GM12875 (cell line): ENCODE measurements around the gene OXCT2.
A peak's percentile ranks its signal among the peaks of the same experiment; 100 is the strongest.

Source experiments
- H3K4me3 ChIP-seq: one replicate; pipeline ENCODE4 v1.5.1; 2011; ENCODE audit warnings: low read depth, low read length, control low read depth
- TF ChIP-seq, protein P1 (sequence below): IDR thresholded peaks from 2 replicates; pipeline ENCODE4 v1.5.1; 2011; ENCODE audit warnings: low read depth, mild to moderate bottlenecking, control low read depth, inconsistent platforms, low read length, moderate library complexity, borderline replicate concordance; ENCODE audit not compliant: insufficient read depth

The OXCT2 gene

DNA sequence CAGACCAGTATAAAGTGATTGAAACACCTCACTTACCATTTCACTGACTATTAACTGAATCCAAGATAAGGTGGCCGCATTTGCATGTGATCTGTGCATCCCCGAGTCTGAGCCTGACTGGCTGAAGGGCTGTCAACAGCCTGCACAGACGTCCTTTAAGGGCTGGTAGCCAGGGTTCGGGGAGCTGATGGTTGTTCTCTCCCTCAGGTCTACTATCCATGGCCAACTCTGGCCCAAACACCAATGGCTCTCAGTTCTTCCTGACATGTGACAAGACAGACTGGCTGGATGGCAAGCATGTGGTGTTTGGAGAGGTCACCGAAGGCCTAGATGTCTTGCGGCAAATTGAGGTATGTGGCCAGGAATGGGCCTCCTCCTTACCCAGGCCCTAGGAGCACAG, 18.4 kb downstream of the OXCT2 start:
- no peak overlapping the region for H3K4me3 ChIP-seq
- TF ChIP-seq, protein P1, sequence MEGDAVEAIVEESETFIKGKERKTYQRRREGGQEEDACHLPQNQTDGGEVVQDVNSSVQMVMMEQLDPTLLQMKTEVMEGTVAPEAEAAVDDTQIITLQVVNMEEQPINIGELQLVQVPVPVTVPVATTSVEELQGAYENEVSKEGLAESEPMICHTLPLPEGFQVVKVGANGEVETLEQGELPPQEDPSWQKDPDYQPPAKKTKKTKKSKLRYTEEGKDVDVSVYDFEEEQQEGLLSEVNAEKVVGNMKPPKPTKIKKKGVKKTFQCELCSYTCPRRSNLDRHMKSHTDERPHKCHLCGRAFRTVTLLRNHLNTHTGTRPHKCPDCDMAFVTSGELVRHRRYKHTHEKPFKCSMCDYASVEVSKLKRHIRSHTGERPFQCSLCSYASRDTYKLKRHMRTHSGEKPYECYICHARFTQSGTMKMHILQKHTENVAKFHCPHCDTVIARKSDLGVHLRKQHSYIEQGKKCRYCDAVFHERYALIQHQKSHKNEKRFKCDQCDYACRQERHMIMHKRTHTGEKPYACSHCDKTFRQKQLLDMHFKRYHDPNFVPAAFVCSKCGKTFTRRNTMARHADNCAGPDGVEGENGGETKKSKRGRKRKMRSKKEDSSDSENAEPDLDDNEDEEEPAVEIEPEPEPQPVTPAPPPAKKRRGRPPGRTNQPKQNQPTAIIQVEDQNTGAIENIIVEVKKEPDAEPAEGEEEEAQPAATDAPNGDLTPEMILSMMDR: no peak

DNA sequence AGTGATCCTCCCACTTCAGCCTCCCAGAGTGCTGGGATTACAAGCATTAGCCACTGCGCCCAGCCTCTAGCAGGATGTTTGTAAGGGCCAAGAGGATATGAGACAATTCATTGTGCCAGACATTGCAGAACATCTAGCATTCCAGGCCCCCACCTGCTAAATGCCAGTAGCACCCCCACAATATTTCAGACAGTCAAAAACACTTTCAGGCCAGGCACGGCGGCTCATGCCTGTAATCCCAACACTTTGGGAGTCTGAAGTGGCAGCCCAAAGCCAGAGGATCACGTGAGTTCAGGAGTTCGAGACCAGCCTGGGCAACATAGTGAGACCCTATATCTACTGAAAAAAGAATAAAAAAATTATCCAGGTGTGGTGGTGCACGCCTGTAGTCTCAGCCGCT, 19.6 kb downstream of the OXCT2 start:
- no peak overlapping the region for H3K4me3 ChIP-seq
- TF ChIP-seq, protein P1: no peak

DNA sequence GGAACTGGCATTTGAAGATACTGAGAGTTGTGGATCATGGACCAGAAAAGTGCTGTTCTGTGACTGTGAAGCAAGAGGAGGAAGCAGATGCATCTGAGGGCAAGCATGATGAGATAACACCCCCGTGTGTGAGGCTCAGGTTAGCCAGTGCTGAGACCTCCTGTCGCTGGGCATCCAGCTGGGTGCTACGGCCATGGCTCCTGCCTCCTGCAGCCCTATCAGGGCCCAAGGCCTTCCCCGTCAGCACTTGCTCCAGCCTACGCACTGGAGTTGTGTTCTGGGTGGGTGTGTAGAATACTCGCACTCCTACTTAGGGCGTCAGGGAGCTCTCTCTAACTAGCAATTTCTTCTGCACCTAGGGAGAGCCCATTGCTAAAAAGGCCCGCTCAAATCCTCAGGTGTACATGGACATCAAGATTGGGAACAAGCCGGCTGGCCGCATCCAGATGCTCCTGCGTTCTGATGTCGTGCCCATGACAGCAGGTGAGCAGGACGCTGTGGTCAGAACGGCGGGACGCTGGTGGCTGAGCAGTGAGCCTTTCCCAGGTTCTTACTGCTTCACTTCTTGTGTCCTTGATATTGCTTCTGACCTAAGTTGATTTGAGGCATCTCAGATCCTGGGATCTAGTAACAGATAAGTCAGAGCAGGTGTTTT, 26.0 kb downstream of the OXCT2 start:
- H3K4me3 ChIP-seq: no peak overlapping the region
- TF ChIP-seq, protein P1: no peak

DNA sequence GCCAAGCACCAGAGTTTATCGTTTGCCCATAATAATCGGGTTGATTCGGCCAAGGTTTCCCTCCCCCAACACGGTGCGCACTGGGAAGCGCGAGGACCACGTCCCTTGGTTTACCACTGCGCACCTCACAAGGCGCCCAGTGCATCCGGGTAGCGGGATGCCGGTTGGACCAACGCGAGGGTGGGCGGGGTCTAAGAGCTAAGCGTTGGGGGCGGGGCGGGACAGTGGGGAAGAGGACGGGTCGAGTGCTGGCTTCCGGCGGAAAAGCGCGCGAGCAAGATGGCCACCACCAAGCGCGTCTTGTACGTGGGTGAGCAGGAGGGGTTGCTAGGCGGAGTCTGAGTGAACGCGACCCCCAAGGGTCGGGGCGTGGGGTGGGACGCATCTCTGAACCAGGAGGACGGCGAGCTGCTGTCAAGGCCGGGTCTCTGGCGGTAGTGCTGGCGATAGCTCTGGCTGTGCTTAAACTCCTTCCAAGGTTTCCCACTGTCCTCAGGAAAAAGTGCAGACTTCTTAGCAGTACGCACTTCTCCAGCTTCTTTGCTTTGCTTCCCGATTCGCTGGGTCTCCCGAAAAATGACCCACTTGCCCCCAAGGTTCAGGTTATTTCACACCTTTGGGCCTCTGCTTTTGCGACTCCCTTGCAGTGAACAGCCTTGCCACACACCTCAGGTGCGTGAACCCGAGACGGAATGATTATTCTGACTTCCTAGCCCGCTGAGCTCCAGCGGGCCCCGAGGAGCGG, 32.4 kb downstream of the OXCT2 start, which contains the start of gene PPIE:
Gene PPIE, plus strand, starts transcription at position 261 of the 745 bp plus-strand sequence. Its CDS starts 19 bp downstream, at position 280.
- TF ChIP-seq, protein P1: no peak
- H3K4me3 ChIP-seq: peak within 1 kb of the TSS; percentile 85

DNA sequence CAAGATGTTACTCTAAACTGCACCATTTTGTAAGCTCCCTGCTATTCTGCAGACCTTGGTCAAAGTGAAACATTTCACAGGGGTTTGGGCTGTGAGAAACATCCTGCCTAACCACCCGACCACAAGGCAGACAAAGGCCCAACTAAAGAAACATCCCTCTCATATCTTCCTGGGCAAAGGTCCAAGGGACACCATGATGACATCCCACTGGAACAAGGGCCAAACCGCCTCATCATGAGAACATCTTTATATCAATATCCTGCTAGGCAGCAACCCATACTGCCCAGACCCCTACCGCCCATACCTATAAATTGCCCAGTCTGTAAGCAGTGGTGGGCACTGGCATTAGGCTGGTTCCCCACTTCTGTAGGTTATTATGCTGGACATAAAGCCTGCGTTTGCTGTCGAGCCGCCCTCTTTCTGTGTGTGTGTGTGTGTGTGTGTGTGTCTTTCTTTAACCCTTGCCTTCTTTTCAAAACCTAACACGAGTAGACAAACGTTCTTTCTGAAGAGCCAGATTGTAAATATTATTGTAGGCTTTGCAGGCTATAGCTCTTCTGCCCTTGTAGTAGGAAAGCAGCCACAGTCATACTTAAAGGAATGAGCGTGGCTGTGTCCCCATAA, 33.5 kb downstream of the OXCT2 start:
- TF ChIP-seq, protein P1: no peak
- no peak overlapping the region for H3K4me3 ChIP-seq

DNA sequence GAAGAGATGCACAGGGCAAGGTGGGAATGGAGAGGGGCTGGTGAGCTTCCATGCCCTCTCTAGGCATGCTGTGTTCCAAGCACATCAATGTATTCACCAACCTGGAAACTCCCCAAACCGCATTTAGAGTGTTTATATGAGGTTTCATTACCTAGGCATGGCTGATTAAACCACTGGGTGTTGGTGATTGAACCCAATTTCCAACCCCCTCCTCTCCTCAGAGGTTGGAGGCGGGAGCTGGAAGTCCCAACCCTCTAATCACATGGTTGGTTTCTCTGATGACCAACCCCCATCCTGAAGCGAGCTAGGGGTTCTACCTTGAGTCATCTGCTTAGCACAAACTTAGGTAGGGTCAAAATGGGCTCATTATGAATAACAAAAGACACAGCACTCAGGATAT, 35.4 kb downstream of the OXCT2 start:
- TF ChIP-seq, protein P1: no peak
- no peak overlapping the region for H3K4me3 ChIP-seq
